IPS-18c (cell line): Measurements from ENCODE around the gene CCDC107.

Experiments
- H3K4me3 ChIP-seq: 2 replicates; pipeline ENCODE4 v1.7.0; 2013; ENCODE audit warnings: low read depth, mild to moderate bottlenecking, low read length, moderate library complexity; ENCODE audit not compliant: insufficient read depth
- H3K9me3 ChIP-seq: one replicate; pipeline ENCODE4 v1.6.1; 2013; ENCODE audit warnings: mild to moderate bottlenecking, low read length, moderate library complexity; ENCODE audit not compliant: control insufficient read depth, insufficient read depth

The CCDC107 gene

DNA sequence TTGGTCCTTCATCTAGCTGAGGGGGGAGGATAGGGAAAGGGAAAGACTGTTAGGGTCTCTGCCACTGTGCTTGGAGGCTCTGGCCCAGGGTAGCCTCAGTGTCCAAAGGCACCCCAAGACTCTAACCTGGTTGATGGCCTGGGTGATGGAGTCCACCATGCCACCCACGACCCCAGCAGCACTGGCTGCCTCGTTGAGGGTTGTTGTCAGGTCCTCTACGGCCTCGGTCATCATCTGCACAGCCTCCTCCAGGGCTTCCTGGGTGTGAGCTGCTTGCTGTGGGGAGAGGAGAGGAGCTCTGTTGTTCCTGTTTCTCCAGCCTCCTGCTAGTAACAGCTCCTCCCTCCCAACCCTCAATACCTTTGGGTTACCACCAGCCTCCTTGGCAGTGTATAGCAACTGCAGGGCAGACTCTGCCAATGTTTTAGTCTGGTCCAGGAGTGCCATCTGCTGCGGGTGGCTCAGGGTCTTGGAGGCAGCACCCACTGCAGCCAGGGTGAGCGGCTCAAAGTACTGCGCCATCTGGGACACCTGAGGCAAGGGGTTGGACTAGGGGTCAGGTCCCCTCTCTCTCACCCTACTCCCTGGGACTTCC is 47.8 kb downstream of the CCDC107 start:
- no peaks in the 10 kb centered on the region for H3K9me3 ChIP-seq
- no peak overlapping the region for H3K4me3 ChIP-seq

- no peaks in the 10 kb centered on the region for H3K9me3 ChIP-seq
- H3K4me3 ChIP-seq, result no peak overlapping the region
Observed at GRCh38 chr9:35706951-35707350, 48.9 kb downstream of the CCDC107 start.

DNA sequence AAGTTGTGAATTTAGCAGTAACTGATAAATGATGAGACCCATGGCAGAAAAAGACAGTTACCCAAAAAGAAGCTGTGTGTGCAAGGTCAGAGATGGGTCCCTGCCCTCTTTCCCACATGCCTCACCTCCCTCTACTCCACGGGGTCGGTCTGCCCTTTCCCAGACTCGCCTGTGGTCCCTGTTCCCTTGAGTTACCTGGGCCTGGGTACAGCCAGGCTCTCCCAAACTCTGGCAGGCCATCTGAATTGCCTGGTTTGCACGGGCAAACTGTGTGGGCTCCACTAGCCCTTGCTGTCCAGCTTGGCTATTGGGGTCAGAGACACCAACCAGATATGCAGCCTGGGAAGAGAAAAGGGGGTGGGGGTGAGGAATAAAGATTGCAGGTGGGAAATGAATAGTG is 50.1 kb downstream of the CCDC107 start:
- no peak overlapping the region for H3K4me3 ChIP-seq
- H3K9me3 ChIP-seq, result no peaks in the 10 kb centered on the region

DNA sequence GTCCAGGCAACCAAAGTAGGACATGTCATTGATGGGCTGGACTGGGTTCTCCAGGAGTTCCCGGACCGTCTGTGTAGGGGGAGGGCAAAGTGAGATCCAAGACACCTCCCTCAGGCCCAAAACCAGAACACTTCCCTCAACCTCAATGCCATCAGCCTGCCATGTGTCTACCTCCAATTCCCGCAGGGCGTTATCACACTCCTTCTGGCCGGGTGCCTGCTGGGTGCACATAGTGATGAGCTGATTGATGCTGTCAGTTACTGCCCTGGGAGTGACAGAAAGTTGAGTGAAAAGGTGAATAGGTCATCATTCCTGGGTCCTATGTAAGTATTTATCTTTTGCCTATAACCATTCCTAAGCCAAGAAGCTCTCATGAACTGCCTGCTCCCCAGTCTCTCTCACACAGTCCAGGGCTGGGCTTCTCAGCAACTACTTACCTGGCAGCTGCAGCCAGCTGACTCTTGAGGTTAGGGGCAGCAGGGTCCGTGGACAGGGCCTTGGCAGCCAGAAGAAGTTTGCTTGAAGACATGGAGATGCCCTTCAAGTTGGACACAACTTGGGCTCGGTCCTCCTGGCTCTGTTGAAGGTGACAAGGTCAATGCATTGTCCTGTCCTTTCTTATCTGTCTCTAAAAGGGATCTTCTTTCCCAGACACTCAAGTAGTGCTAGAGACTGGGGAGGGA is 52.9 kb downstream of the CCDC107 start:
- Histone ChIP-seq H3K4me3 (no peak overlapping the region), H3K9me3 (no peaks in the 10 kb centered on the region)
